Effector memory CD8-positive, alpha-beta T cell (primary cell): ENCODE results near the gene FBLN1.

ENCODE experiments used
- ATAC-seq: fragments of 150-1000 bp; cut with Tn5 transposase; replicated peaks from 2 replicates; pipeline ENCODE4 v1.10.0; 2021; ENCODE audit warnings: mild to moderate bottlenecking, moderate library complexity
- DNase-seq, 3 experiments: peaks; one replicate each; pipeline ENCODE4 v3.0.0; 2021
- H3K27ac Mint-ChIP-seq, 2 donors: one replicate each; pipeline ENCODE4 v1.8.0; 2022; ENCODE audit warnings: mild to moderate bottlenecking in 2 of 2, mixed read lengths in 2 of 2, moderate library complexity in 2 of 2
- H3K27me3 Mint-ChIP-seq, 2 donors: one replicate each; pipeline ENCODE4 v1.8.0; 2022; ENCODE audit warnings: mixed read lengths in 2 of 2
- H3K36me3 Mint-ChIP-seq: one replicate; pipeline ENCODE4 v1.8.0; 2022; ENCODE audit warnings: mild to moderate bottlenecking, moderate library complexity, mixed read lengths; ENCODE audit not compliant: insufficient read depth
- H3K4me1 Mint-ChIP-seq, 2 donors: one replicate each; pipeline ENCODE4 v1.8.0; 2022; ENCODE audit warnings: low read depth in 2 of 2, mixed read lengths in 2 of 2
- H3K4me3 Mint-ChIP-seq, 2 donors: one replicate each; pipeline ENCODE4 v1.8.0; 2022; ENCODE audit warnings: mild to moderate bottlenecking in 2 of 2, mixed read lengths in 2 of 2, moderate library complexity in 2 of 2
- H3K9me3 Mint-ChIP-seq, 2 donors: one replicate each; pipeline ENCODE4 v1.8.0; 2022; ENCODE audit warnings: mixed read lengths in 2 of 2

FBLN1 gene

GRCh38 chr22:45644714-45645113, 142.0 kb downstream of the FBLN1 start:
- H3K4me3 Mint-ChIP-seq = peak overlapping the region; percentile 15 to 37
- H3K27ac Mint-ChIP-seq = no peak overlapping the region
- H3K4me1 Mint-ChIP-seq = peaks cover 6 to 30% of the 10 kb centered on the region in 2 donors
- H3K27me3 Mint-ChIP-seq = peaks cover 7 to 14% of the 10 kb centered on the region in 2 donors
- H3K36me3 Mint-ChIP-seq = peaks cover 3% of the 10 kb centered on the region
- ATAC-seq = no peak
- no peaks in the 10 kb centered on the region for H3K9me3 Mint-ChIP-seq
- DNase-seq = no peak

GRCh38 chr22:45645150-45645525, 142.5 kb downstream of the FBLN1 start:
- DNase-seq = no peak

GRCh38 chr22:45645526-45646414, 143.1 kb downstream of the FBLN1 start:
- ATAC-seq (peak; percentile 88), DNase-seq (peak; percentile 76 to 85 (median 82))
- no peaks in the 10 kb centered on the region for H3K9me3 Mint-ChIP-seq
- H3K27me3 Mint-ChIP-seq = peaks cover 0 to 13% of the 10 kb centered on the region in 2 donors
- peak overlapping the region in 1 of 2 donors; percentile 41 for H3K27ac Mint-ChIP-seq
- peak overlapping the region in 1 of 2 donors; percentile 37 for H3K4me3 Mint-ChIP-seq
- peaks cover 3% of the 10 kb centered on the region for H3K36me3 Mint-ChIP-seq
- peaks cover 4 to 23% of the 10 kb centered on the region in 2 donors for H3K4me1 Mint-ChIP-seq

More at GRCh38 chr22:45645150-45645525, 142.5 kb downstream of the FBLN1 start:
- Mint-ChIP-seq H3K4me1 (peaks cover 4 to 26% of the 10 kb centered on the region in 2 donors), H3K9me3 (no peaks in the 10 kb centered on the region), H3K36me3 (peaks cover 3% of the 10 kb centered on the region), H3K27ac (no peak overlapping the region), H3K27me3 (peaks cover 2 to 14% of the 10 kb centered on the region in 2 donors), H3K4me3 (peak overlapping the region; percentile 15 to 37)
- no peak for ATAC-seq

GRCh38 chr22:45647532-45648225, 145.0 kb downstream of the FBLN1 start:
- H3K27me3 Mint-ChIP-seq = peaks cover 9 to 19% of the 10 kb centered on the region in 2 donors
- H3K9me3 Mint-ChIP-seq = no peaks in the 10 kb centered on the region
- peaks cover 4 to 23% of the 10 kb centered on the region in 2 donors for H3K4me1 Mint-ChIP-seq
- H3K27ac Mint-ChIP-seq = no peak overlapping the region
- no peak overlapping the region for H3K4me3 Mint-ChIP-seq
- peaks cover 3% of the 10 kb centered on the region for H3K36me3 Mint-ChIP-seq
- DNase-seq (no peak), ATAC-seq (no peak)

GRCh38 chr22:45648301-45649117, 145.8 kb downstream of the FBLN1 start:
- peaks cover 3% of the 10 kb centered on the region for H3K36me3 Mint-ChIP-seq
- no peak overlapping the region for H3K4me3 Mint-ChIP-seq
- H3K9me3 Mint-ChIP-seq = no peaks in the 10 kb centered on the region
- H3K27ac Mint-ChIP-seq = peak overlapping the region in 1 of 2 donors; percentile 54
- DNase-seq = no peak
- ATAC-seq = peak; percentile 11
- peaks cover 4 to 23% of the 10 kb centered on the region in 2 donors for H3K4me1 Mint-ChIP-seq
- peaks cover 15 to 27% of the 10 kb centered on the region in 2 donors for H3K27me3 Mint-ChIP-seq

- no peak overlapping the region for H3K4me3 Mint-ChIP-seq
- no peak for ATAC-seq
- no peak overlapping the region for H3K27ac Mint-ChIP-seq
- no peak for DNase-seq
- no peaks in the 10 kb centered on the region for H3K9me3 Mint-ChIP-seq
- H3K4me1 Mint-ChIP-seq = peaks cover 4 to 23% of the 10 kb centered on the region in 2 donors
- peaks cover 3% of the 10 kb centered on the region for H3K36me3 Mint-ChIP-seq
- peaks cover 15 to 36% of the 10 kb centered on the region in 2 donors for H3K27me3 Mint-ChIP-seq
These were observed 147.1 kb downstream of the FBLN1 start for GRCh38 chr22:45649809-45650208.

- Mint-ChIP-seq H3K4me3 (no peak overlapping the region), H3K9me3 (no peaks in the 10 kb centered on the region), H3K36me3 (peaks cover 3% of the 10 kb centered on the region), H3K27ac (no peak overlapping the region), H3K27me3 (peaks cover 15 to 36% of the 10 kb centered on the region in 2 donors), H3K4me1 (peaks cover 3 to 19% of the 10 kb centered on the region in 2 donors)
- DNase-seq (no peak), ATAC-seq (no peak)
These were observed 148.0 kb downstream of the FBLN1 start for GRCh38 chr22:45650721-45651120.
